HG03039 (cell line): Measurements from ENCODE around the gene TOR1AIP2.
A peak's percentile ranks its signal among the peaks of the same experiment; 100 is the strongest.

Experiments used
- ATAC-seq: cut with Tn5 transposase; IDR thresholded peaks from one replicate; pipeline ENCODE4 v1.9.1; 2021; ENCODE audit warnings: mild to moderate bottlenecking, moderate library complexity; ENCODE audit not compliant: unreplicated experiment

The TOR1AIP2 gene

GRCh38 chr1:179877586-179878265, at the start of gene TOR1AIP2:
TOR1AIP2 (minus strand) TSS chr1:179877803; CDS start chr1:179852665, 25,138 bp downstream.
- ATAC-seq, result peak; percentile 48

- no peak for ATAC-seq
These were observed 49.2 kb upstream of the TOR1AIP2 start for GRCh38 chr1:179926850-179927205.

- no peak for ATAC-seq
These were observed 48.6 kb upstream of the TOR1AIP2 start for GRCh38 chr1:179925922-179926849.

GRCh38 chr1:179925302-179925701, 47.7 kb upstream of the TOR1AIP2 start:
- ATAC-seq, result no peak

- ATAC-seq, result no peak
These were observed 46.7 kb upstream of the TOR1AIP2 start for GRCh38 chr1:179924268-179924667.

- ATAC-seq, result no peak
These were observed 45.4 kb upstream of the TOR1AIP2 start for GRCh38 chr1:179923029-179923428.

- no peak for ATAC-seq
These were observed 44.6 kb upstream of the TOR1AIP2 start for GRCh38 chr1:179921981-179922872.

GRCh38 chr1:179921472-179921871, 43.9 kb upstream of the TOR1AIP2 start:
- ATAC-seq, result no peak

GRCh38 chr1:179917601-179918429, 40.2 kb upstream of the TOR1AIP2 start:
- no peak for ATAC-seq

GRCh38 chr1:179911812-179912211, 34.2 kb upstream of the TOR1AIP2 start:
- no peak for ATAC-seq

GRCh38 chr1:179910934-179911333, 33.3 kb upstream of the TOR1AIP2 start:
- ATAC-seq, result no peak

- ATAC-seq, result no peak
These were observed 12.0 kb upstream of the TOR1AIP2 start for GRCh38 chr1:179889589-179889988.

- no peak for ATAC-seq
These were observed 10.5 kb upstream of the TOR1AIP2 start for GRCh38 chr1:179888071-179888470.

GRCh38 chr1:179883745-179884138, 6.1 kb upstream of the TOR1AIP2 start:
- ATAC-seq, result no peak

GRCh38 chr1:179883040-179883744, 5.6 kb upstream of the TOR1AIP2 start:
- peak; percentile 0 for ATAC-seq

- ATAC-seq, result peak; percentile 71
These were observed 4.8 kb upstream of the TOR1AIP2 start, which contains the start of gene TOR1AIP1 for GRCh38 chr1:179882253-179883039. TOR1AIP1 (plus strand) TSS chr1:179882285; CDS start chr1:179882503, 218 bp downstream.

- ATAC-seq, result no peak
These were observed 4.1 kb upstream of the TOR1AIP2 start for GRCh38 chr1:179881642-179882252.

GRCh38 chr1:179879797-179880196, 2.2 kb upstream of the TOR1AIP2 start:
- ATAC-seq, result no peak
